Measurements from ENCODE around the gene TDRD12.
"Not testable (repeated sequence)": the region's sequence is repeated elsewhere in the genome, so short reads cannot be mapped to it uniquely, and the experiment has no call there.

The TDRD12 gene

GRCh38 chr19:32837531-32837930, 118.0 kb downstream of the TDRD12 start:
- CTCF ChIA-PET, result no interaction called here
- H3K4me3 ChIP-seq (ENCODE audit: low read depth, low read length), result no peak overlapping the region
- TF ChIP-seq CTCF (IDR thresholded peaks at IDR 0.05; ENCODE audit: insufficient read depth, low read length, missing control alignments), result no peak
- POLR2A ChIA-PET, result no interaction called here
- no peak for DNase-seq (ENCODE audit: low read depth, low spot score)

- DNase-seq (ENCODE audit: low read depth, low spot score), result no peak
- POLR2A ChIA-PET, result no interaction called here
- no peak overlapping the region for H3K4me3 ChIP-seq (ENCODE audit: low read depth, low read length)
- no peak for TF ChIP-seq CTCF (IDR thresholded peaks at IDR 0.05; ENCODE audit: insufficient read depth, low read length, missing control alignments)
- CTCF ChIA-PET, result no interaction called here
Measured at GRCh38 chr19:32842061-32842460, 122.5 kb downstream of the TDRD12 start.

DNA sequence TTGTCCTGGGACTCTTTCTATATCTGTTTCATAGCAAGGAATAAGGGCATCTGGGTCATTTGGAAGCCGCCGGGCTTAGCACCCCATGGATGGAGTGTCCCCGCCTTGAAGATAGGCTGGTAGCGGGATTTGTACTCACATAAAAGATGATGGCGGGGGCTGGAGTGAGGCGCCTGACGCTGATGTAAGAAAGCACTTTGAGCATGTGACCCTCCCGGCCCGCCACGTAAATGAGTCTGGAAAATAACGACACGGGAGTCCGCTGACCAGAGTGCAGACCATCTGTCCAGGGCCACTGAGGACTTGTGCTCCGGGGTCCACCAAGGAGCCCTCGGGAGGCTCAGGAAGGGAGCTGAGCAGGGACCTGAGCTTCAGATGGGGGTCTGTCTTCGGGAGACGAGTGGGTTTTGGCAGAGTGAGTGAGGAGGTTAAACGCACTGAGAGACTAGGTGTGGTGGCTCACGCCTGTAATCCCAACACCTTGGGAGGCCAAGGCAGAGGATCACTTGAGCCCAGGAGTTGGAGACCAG, 124.2 kb downstream of the TDRD12 start:
- POLR2A ChIA-PET, result no interaction called here
- DNase-seq (ENCODE audit: low read depth, low spot score), result no peak
- H3K4me3 ChIP-seq (ENCODE audit: low read depth, low read length), result no peak overlapping the region
- CTCF ChIA-PET, result no interaction called here
- TF ChIP-seq CTCF (IDR thresholded peaks at IDR 0.05; ENCODE audit: insufficient read depth, low read length, missing control alignments), result no peak

- H3K4me3 ChIP-seq (ENCODE audit: low read depth, low read length); CTCF ChIA-PET; POLR2A ChIA-PET; DNase-seq (ENCODE audit: low read depth, low spot score): not testable (repeated sequence)
Measured at GRCh38 chr19:32848035-32848434, 128.5 kb downstream of the TDRD12 start.

DNA sequence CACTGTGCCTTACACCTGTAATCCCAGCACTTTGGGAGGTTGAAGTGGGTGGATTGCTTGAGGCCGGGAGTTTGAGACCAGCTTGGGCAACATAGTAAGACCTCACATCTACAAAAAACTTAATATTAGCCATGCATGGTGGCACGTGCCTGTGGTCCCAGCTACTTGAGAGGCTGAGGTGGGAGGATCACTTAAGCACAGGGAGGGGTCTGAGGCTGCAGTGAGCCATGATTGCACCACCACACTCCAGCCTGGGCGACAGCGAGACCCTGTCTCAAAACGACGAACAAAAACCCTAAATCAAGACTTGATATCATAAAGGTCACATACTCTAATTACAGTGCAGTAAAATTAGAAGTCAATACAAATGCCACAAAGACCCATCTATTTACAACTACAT, 132.6 kb downstream of the TDRD12 start:
- TF ChIP-seq CTCF (IDR thresholded peaks at IDR 0.05; ENCODE audit: insufficient read depth, low read length, missing control alignments), result no peak
- ChIA-PET POLR2A (no interaction called here), CTCF (no interaction called here)
- DNase-seq (ENCODE audit: low read depth, low spot score), result no peak
- H3K4me3 ChIP-seq (ENCODE audit: low read depth, low read length), result no peak overlapping the region

DNA sequence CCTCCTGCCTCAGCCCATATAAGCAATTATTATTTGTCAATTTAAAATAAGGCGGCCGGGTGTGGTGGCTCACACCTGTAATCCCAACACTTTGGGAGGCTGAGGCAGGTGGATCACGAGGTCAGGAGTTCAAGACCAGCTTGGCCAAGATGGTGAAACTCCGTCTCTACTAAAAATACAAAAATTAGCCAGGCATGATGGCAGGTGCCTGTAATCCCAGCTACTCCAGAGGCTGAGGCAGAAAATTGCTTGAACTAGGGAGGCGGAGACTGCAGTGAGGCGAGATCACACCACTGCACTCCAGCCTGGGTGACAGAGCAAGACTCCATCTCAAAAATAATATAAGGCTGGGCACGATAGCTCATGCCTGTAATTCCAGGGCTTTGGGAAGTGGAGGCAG, 137.3 kb downstream of the TDRD12 start:
- H3K4me3 ChIP-seq (ENCODE audit: low read depth, low read length); POLR2A ChIA-PET; DNase-seq (ENCODE audit: low read depth, low spot score): not testable (repeated sequence)
- CTCF ChIA-PET, result interaction anchor here (0.8 kb wide), 1 partner anchor 21 kb away, joined by 3 read pairs; no protein-coding TSS in a partner anchor

GRCh38 chr19:32857584-32857983, 138.0 kb downstream of the TDRD12 start:
- TF ChIP-seq CTCF (IDR thresholded peaks at IDR 0.05; ENCODE audit: insufficient read depth, low read length, missing control alignments), result no peak
- ChIA-PET POLR2A (no interaction called here), CTCF (no interaction called here)
- DNase-seq (ENCODE audit: low read depth, low spot score), result no peak
- H3K4me3 ChIP-seq (ENCODE audit: low read depth, low read length), result no peak overlapping the region

Data from AG04449 (cell line).